Hepatocyte (in vitro differentiated cells): ENCODE data around the gene SLC41A2.

ENCODE experiments used
- EZH2 ChIP-seq: fragments of 200-600 bp; sonication (generic); IDR thresholded peaks from 2 replicates; pipeline ENCODE4 v1.6.1; 2016; ENCODE audit warnings: antibody characterized with exemption, mild to moderate bottlenecking, borderline replicate concordance
- EZH2phosphoT487 ChIP-seq: fragments of 200-600 bp; sonication (generic); IDR thresholded peaks from one replicate; pipeline ENCODE4 v1.6.1; 2018; ENCODE audit warnings: antibody characterized with exemption, mild to moderate bottlenecking, low read depth, moderate library complexity; ENCODE audit not compliant: unreplicated experiment, severe bottlenecking
- TF ChIP-seq, protein P1 (sequence below): fragments of 200-600 bp; sonication (generic); IDR thresholded peaks from 2 replicates; pipeline ENCODE4 v1.5.1; 2016; ENCODE audit warnings: antibody characterized with exemption, mild to moderate bottlenecking; ENCODE audit not compliant: poor library complexity

DNA sequence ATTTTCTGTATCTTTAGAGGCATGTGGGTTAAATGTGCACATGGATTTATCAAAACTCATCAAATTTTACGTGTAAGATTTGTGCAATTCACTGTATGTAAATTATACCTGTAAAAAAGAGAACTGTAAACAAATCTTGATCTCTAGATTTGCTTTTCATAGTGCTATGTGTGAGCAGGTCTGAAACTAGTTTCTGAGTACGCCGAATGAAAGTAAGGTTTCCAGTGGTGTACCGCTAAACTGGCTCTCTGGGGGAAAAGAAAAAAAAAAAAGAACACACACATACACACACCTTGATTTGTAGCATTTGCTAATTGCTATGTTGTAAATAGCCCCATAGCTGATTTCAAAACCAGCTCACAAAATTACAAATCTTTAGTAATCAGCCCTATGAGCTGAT, 8.6 kb upstream of the SLC41A2 start:
- TF ChIP-seq, protein P1, sequence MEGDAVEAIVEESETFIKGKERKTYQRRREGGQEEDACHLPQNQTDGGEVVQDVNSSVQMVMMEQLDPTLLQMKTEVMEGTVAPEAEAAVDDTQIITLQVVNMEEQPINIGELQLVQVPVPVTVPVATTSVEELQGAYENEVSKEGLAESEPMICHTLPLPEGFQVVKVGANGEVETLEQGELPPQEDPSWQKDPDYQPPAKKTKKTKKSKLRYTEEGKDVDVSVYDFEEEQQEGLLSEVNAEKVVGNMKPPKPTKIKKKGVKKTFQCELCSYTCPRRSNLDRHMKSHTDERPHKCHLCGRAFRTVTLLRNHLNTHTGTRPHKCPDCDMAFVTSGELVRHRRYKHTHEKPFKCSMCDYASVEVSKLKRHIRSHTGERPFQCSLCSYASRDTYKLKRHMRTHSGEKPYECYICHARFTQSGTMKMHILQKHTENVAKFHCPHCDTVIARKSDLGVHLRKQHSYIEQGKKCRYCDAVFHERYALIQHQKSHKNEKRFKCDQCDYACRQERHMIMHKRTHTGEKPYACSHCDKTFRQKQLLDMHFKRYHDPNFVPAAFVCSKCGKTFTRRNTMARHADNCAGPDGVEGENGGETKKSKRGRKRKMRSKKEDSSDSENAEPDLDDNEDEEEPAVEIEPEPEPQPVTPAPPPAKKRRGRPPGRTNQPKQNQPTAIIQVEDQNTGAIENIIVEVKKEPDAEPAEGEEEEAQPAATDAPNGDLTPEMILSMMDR = no peak
- TF ChIP-seq EZH2phosphoT487 (no peak), EZH2 (no peak)
